Activated naive CD4-positive, alpha-beta T cell (primary cell): ENCODE data around the gene FXYD6.
"Not testable (repeated sequence)": the region's sequence is repeated elsewhere in the genome, so short reads cannot be mapped to it uniquely, and the experiment has no call there.

Source experiments
- DNase-seq, 4 experiments: peaks; one replicate each; lab custom pipeline; 2025; lab: John Stamatoyannopoulos, UW

The FXYD6 gene, protein sequence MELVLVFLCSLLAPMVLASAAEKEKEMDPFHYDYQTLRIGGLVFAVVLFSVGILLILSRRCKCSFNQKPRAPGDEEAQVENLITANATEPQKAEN

DNA sequence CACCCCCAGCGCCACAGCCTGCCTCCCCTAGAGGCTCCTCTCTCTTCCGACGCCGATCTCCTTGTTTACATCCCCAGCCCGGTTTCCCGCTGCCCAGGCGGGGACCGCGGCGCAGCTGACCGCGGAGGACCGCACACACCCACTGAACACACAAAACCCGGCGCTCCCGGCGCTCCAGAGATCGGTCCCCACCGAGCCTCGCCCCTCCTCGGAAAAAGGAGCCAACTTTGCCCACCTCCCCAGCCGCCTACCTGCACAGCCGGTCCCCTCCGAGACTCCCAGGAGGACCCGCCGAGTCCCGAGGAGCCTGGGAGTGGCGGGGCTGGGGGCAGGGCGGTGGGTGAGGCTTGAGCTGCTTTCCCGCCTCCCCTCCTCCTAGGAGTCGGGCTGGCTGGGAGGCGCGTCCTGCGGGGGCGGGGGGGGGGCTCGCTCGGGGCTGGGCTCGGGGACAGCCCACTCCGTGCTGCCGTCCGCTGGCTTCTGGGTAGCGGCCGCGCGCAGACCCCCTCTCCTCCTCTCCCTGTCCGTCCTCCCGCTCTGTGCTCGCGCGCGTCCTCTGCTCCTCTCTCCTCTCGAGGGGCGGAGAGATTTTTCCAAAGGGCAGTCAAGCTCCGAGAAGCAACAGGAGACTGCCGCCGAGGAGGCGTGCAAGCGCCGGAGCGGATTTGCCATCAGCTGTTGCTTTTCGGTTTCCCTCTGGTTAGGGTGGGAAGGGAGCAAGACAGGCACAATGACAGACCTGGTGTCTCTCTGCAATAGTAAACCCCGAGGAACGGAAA is at the start of gene FXYD6:
Gene FXYD6 (minus strand): TSS at position 318 of the 779 bp plus-strand sequence. CDS start 33,882 bp downstream, outside the sequence.
- no peak for DNase-seq

DNA sequence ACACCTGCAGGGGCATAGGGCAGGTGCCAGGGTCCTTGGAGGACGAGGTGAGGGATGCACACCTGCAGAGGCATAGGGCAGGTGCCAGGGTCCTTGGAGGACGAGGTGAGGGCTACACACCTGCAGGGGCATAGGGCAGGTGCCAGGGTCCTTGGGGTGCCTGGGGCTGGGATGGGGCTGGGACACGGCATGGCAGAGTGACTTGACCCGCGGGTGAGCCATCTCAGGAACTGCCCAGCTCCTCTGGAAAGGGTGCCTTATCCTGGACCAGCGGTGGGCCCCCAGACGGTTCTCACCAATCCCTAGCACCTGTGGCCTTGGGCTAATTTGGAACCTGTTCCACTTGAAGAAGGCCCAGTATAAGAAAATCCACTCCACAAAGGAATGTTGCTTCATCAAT is 49.7 kb upstream of the FXYD6 start:
- DNase-seq, result not testable (repeated sequence)

DNA sequence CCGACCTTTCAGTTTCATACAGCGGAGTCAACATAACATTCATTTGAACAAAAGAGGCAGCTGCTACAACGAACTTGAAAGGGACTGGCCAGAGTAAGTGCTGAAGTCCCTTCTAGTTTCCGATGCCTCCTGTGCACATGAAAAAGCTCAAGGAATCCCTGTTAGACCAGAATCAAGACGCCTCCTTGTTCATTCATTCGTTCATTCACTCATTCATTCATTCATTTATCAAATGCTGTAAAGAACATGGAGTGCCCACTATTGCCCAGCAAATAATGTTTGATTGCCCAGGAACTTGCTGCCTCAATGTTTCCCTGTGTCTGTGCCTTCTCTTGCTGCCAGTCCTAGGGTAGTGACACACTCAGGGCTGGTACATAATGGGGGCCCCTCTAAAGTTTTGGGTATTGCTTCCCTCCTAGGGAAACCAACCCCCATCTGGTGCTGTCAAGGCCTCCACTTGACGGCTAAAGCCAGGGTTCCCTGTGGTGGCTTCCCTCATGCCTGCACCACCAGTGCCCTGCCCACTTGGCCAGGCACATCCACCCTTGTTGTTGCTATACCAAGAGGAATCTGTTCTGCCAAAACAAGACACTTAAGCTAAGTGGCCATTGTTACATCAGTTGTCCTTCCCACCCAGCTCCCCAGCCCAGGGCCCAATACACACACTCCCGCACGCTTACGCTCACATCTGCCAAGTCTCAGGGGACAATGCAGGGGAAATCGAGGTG is 48.9 kb upstream of the FXYD6 start:
- no peak for DNase-seq

DNA sequence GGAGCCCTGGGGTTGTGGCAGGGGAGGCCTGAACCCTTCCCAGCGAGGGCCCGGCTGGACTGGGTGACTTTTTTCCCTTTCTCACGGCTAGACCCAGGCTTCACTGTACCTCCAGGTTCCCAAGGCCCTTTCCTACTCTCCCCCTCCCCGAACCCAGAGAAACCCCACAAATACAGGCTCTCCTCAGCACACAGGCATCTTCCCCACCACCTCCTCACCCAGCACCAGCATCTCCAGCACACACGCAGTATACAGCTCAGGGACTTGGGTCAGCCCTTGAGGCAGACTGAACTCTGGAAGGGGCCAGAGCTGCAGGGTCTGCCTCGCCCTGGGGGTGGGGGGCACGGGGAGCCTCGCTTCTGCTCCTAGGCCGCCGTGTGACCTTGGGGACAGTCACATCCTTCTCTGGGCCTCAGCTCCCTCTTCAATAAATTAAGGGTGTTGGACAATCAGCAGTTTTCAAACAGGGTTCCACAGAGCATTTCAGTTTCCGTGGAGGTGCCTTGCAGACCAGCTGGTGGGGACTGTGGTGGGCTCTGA is 48.2 kb upstream of the FXYD6 start:
- no peak for DNase-seq

DNA sequence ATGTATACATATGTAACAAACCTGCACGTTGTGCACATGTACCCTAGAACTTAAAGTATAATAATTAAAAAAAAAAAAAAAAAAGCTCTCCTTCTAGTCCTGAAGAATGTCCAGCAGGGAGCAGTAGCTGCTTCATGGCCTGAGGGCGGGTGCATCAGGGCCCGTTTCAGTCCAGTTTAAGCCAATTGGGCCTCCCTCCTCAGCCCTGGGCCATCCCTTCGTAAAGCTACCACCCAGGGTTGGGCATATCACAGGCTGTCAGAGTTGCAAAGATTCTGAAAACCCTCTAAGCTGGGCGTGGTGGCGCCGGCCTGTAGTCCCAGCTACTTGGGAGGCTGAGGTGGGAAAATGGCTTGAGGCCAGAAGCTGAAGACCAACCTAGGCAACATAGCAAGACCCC is 47.3 kb upstream of the FXYD6 start:
- DNase-seq, result no peak

DNA sequence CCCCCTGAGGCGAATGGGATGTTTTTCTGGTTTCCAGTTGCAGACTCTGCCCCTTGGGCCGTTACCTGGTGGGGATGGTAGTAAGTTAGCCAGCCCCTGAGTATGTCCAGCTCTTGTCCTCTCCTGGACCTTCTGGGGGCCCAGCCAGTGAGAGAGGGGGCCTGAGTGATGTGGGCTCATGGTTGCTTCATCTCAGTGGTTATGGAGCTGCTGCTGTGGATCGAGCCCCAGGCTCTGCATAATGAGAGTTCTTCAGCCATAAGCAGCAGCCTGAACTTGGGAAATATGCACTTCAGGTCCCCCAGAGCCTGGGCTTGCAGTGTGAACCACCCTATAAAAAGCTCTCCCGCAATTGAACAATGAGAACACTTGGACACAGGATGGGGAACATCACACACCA is 46.8 kb upstream of the FXYD6 start:
- no peak for DNase-seq

DNA sequence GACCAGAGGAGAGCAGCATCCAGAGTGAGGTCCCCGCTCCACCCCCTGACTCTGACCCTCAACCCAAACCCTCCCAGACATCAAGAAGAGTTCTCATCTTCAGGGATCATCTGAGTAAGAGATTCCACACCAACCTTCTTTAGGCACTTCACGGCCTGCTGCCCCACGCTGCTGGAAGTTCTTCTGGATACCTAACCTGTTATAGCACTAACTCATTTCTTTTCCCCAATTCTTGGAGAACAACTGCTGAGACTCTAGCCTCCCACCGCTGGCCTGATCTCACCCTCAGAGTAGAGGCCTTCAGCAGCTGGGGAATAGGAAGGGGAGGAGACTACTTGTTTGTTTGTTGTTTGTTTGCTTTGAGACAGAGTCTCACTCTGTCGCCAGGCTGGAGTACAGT is 45.4 kb upstream of the FXYD6 start:
- no peak for DNase-seq

DNA sequence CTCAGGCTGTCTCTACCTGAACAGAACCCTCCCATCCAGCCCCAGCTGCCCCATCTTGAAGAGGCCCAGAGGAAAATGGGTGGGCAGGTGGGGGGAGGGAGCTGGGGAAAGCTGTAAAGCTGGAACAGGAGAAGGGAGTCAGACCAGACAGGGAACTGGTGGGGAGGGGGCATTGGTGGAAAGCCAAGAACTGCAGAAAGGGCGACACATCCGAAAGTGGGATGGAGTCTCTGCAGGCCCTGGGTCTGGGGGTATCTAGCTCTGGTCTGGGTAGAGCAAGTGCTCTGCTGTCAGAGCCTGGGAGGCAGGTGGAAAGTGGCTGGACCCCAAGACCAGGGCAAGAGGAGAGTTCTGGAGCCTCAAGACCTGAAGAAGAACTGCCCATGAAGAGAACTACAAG is 45.0 kb upstream of the FXYD6 start:
- no peak for DNase-seq

DNA sequence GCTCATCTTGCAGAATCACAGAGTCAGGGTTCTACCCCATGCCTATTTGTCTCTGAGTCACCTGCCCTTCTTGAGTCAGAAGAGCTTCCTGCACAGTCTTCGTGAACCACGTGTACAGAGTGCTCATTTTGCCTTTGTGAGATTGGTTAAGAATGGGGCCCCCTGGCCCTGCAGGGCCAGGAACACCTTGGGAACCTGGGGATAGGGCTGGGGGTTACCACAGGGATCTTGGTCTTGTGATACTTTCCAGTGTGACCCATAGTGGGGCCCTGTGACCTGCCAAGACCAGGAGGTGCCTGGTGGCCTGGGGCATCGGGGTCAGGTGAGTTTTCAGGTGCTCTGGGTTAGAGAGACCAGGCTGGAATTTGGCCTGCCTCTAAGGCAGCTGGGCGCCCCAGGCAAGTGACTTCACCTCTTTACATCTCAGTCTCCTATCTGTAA is 43.3 kb upstream of the FXYD6 start:
- DNase-seq, result no peak

DNA sequence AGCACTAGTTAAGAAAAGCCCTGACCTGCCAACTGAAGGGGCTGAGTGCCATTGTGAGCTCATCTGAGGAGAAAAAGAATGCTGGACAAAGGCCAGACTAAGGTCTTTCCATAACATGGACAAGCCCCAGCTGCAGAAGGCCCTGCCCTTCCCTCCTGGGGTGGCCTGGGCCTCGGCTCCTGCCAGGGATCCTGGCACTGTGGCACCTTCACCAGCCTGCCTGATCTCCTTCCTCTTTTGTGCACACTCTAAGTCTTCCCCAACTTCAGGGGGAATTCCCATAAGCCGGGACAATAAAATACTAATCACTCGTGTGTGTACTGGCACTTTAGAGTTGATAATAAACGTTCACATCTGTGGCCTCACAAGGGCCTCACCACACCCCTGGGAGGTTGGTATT is 42.9 kb upstream of the FXYD6 start:
- no peak for DNase-seq

DNA sequence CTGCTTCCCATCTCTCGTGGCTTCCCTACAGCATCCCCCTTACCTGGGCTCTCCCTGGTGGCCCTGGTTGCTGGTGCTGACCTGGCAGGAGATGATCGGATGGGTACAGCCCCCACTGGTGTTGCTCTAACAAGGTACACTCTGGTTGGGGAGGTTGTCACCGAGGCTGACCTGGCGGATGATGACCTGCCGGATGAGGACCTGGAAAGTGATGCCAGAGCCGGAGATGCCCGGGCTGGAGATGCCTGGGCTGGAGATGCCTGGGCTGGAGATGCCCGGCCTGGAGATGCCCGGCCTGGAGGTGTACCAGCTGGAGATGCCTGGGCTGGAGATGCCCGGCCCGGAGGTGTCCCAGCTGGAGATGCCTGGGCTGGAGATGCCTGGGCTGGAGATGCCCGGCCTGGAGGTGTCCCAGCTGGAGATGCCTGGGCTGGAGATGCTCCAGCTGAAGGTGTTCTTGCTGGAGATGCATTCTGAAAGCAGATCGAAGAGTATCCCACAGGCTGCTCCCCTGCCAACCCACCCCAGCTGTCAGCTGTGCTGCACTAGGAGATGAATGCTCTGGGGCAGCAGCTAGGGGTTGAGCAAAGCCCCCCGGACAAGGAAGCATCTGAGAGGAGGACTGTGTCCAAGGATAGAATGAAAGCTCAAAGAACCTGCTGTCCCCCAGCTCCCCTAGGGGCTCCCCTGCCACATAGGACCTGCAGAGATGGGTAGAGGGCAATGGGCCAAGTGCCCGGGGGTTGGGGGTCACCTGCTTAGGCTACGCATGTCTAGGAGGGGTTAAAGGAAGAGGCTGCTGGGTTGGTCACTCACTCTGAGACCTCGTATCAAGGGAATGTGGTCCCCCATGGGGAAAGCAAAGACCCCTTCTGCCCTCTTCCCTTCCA is 42.2 kb upstream of the FXYD6 start:
- no peak for DNase-seq

DNA sequence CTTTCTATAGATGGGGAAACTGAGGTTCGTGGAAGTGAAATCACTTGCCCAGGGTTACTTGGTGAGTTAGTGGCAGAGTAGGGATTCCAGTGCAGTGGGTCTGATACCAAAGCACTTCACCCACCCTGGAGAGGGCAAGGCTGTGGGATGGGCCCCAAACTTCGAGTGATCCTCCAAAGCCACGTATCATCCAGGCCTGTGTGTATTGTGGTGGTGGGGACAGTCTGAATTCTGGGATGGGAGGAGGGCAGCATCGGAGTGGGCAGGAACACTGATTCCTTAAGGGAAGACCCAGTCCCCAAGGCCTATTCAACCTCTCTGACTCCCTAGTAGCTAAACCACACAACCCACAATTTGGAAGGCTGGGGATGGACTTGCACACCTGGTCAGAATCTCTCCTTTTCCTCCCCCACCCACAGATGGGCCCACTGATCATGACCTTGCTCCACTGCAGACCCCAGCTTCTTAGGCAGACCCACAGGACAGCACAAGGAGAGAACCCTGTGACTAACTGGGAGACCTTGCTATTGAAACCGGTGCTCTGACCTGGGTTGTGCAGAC is 41.2 kb upstream of the FXYD6 start:
- no peak for DNase-seq

DNA sequence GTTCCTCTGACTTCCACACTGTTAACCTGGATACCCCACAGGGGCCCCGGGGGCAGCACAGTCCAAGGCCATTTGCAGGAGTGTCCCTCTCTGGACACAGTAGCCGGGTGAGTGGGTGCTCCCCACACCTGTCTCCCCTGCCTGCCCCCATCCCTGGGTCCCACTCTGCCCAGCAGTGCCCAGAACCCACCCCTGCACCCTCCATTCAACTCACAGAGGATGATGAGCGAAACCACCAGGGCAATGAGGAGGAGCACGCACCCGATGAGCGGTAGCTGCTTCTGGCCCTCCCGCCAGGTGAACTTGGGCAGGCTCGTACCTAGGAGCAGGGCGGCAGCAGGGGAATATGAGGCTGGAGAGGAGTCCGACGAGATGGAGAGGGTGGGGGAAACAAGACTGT is 40.5 kb upstream of the FXYD6 start:
- no peak for DNase-seq

DNA sequence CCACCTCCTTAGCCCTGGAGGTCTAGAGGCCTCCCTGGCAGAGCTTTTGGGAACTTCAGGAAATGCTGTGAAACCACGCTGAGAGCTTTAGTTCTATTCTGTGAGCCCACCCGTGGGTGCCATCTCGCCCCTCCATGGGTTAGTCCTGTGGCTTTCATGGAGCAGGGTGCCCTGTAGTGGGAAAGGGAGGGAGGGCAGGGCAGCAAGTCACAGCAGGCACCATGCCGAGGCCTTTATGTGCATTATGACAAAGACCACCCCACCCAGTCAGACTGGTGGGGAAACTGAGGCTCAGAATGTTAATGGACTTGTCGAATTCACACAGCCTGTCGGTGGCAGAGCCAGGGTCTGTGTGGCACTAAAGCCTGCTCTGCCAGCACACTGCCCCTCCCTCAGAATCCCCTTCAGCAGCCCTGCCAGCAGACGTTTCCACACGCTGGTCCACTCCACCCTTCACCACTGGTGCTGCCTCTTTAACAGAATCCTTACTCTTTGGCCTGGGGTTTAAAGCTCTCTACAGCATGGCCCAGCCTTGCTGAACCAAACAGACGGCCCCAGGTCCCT is 39.3 kb upstream of the FXYD6 start:
- DNase-seq, result no peak

DNA sequence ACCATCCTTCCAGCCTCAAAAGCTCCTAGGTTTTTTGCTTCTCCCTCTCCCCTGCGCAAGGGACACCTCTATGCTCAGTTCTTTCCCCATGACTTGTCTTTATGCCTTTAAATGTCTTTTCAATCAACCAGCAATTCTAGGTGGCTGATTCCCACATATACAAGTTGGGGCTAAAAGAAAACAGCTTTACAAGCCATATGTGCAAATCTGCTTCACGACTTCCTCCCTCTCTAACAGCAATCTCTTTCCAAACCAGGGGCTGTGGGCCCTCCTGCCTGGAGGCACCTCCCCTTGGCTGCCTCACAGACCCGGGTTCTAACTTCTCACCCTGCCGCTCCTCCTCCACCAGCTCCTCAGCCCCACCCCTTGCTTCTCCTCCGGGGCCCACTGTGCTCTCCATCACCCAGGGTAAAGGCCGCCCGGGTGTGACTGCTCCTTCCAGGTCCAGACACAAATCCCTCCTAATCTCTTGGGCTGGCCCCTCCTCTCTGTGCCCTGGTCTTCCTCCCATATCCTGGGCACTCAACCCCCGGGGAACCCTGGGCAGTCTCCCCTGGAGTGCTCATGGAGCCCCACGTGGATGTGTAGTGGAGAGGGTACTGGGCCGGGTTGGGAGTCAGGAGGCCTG is 38.6 kb upstream of the FXYD6 start:
- DNase-seq, result no peak

DNA sequence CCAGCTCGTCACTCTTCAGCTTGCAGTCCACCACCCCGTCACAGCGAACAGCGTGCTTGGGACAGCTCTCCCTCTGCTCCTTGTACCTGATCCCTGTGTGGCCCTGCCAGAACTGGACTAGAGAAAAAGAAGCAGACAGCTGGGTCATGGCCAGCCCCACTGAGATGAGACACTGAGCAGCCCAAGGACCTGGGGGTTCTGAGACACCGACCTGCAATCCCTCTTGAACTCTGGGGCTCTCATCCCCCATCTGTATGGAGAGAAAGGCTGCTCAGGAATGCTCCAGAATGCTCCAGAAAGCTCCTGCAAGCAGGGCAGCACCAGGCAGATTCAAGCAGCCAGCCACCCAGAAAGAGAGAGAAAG is 37.9 kb upstream of the FXYD6 start:
- no peak for DNase-seq

DNA sequence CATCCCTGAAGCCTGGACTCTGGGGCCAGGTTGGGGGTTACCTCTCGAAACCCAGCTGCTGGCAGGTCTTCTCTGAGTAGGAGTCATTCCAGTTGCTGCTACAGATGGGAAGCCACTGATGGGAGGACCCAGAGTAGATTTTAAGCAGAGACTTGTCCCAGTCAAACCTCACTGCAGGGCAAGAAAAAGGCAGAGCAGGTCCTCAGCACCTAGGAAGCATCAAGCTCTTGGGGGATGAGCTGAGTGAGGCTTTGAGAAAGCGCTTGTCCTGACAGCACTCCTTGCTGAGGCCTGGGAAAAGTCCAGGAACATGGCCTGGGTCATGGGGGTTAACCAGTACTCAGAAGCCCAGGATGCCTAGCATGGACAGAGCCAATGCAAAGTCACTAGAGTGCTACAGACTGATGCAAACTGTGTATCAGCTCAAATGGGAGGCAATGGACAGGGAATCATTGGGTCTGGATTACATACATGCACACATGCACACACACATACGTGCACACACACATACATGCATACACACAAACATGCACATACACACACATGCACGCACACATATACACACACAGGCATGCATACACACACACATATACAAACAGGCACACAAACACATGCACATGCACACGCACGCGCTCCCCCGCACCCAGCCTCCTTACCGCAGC is 37.4 kb upstream of the FXYD6 start:
- no peak for DNase-seq

DNA sequence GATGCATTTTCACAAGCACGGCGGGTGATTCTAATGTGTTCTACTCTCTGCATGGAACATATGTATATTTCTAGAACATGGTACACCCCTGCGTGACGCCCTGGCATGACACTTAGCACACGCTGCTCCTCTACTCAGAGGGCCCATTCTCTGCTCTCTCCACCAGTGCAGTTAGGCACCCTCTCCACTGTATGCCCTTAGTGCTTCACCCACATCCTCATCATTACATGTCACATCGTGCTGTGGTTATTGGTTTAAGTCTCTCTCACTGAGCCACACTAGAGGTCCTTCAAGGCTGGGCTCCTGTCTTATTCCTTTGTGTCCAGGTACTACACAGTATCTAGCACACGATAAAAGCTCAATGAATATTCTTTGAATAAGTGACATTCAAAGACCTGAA is 36.0 kb upstream of the FXYD6 start:
- no peak for DNase-seq

DNA sequence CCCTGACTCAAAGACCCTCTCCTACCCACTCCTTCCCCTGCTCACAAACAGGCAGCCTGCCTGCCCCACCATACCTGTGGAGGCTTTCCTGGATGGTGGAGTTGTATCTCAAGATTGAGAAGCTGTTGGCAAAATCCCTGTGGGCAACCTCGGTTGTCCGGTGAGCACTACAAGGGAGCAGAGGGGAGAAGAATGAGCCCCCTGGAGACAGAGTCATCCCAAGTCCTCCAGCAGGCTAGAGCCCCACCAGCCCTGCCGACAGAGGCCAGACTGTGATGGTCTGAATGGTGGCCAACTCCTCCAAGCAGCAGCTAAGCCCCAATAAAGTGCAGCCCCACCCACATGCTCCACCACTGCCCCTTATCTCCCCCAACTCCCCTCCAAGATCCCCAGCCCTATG is 35.2 kb upstream of the FXYD6 start:
- DNase-seq, result no peak

DNA sequence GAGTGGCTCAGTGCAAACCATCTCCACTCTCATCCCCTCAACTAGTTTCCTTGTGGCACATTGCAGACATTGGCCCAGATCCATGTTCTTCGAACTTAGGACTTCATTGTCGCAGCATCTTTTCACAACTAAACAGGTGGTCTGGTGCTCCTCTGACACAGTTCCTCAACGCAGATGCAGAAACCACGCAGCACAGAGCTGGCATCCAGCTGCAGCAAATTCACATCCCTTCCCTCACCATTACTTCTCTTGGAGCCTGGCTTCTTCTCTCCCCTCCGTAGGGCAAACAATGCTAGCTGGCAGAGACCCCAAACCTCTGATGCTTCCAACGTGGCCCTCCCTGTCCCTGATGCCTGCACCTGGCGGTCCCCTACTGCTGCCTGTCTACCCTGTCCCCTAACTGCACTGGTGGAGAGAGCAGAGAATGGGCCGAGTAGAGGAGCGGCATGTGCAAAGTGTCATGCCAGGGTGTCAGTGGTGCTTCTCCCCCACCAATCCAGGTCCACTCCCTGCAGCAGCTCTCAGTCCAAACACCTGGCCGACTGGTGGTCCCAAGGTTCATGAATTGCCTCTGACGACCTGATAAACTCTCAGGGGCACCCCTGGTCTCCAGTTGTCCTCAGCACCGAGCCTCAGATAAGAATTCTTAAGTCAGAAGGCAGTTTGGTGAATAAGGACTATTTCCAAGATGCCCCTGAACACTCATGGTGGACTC is 34.6 kb upstream of the FXYD6 start:
- DNase-seq, result no peak
